Measurements from ENCODE around the gene HIVEP3.

DNA sequence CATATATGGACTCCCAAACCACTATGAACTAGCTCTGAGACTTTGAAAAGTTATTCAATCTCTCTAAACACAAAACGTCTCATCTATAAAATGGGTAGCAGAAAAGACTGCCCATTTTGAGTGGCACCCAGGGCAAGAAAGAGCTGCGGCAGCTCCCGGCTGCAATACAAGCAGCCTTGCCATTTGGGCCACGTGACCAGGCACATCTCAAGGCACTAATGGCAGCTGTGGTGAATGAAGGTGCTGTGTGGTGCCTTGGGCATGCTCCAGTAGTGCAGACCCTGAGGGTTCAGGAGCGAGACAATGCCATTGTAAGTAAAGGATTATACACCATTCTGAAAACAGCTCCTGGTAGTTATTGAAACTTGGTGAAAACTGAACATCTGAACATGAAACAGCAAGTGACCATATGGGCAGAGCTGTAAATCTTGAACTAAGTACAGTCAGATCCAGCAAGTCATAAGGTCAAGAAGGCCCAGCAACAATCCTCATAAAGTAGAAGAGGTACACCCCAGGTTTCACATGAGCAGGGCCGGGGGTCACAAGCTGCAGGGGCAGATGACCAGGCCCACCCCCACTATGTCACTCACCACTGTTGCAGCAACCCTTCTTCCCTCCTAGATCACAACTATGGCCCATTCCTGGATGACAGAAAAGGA is 39.4 kb upstream of the HIVEP3 start:
- TF ChIP-seq, protein P1, sequence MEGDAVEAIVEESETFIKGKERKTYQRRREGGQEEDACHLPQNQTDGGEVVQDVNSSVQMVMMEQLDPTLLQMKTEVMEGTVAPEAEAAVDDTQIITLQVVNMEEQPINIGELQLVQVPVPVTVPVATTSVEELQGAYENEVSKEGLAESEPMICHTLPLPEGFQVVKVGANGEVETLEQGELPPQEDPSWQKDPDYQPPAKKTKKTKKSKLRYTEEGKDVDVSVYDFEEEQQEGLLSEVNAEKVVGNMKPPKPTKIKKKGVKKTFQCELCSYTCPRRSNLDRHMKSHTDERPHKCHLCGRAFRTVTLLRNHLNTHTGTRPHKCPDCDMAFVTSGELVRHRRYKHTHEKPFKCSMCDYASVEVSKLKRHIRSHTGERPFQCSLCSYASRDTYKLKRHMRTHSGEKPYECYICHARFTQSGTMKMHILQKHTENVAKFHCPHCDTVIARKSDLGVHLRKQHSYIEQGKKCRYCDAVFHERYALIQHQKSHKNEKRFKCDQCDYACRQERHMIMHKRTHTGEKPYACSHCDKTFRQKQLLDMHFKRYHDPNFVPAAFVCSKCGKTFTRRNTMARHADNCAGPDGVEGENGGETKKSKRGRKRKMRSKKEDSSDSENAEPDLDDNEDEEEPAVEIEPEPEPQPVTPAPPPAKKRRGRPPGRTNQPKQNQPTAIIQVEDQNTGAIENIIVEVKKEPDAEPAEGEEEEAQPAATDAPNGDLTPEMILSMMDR (IDR thresholded peaks at IDR 0.05) = no peak
- TF ChIP-seq POLR2A (IDR thresholded peaks at IDR 0.05) = no peak

Measured in body of pancreas (tissue), 4 donors.